ENCODE data around the gene FAM167B. TPM values are rescaled to one million over a fixed set of nuclear protein-coding genes. Genes with fewer than 3 reads are reported as not detected.

The FAM167B gene
- total RNA-seq, 1 experiment from 2014 or later = 1.5 TPM

- Histone ChIP-seq H2BK120ac (ENCODE audit: low read depth, low read length, poor library complexity, severe bottlenecking) (no peak overlapping the region), H3K4me2 (ENCODE audit: insufficient read depth, insufficient read length, low read length) (no peak overlapping the region), H3K23me2 (ENCODE audit: insufficient read length, low read depth, low read length, poor library complexity, severe bottlenecking) (no peaks in the 10 kb centered on the region), H2BK15ac (ENCODE audit: low read depth, low read length) (no peak overlapping the region), H4K8ac (replicated peaks; ENCODE audit: insufficient read length, low read depth, low read length) (no peak overlapping the region), H3K27me3 (ENCODE audit: insufficient read depth, low read length) (no peaks in the 10 kb centered on the region), H3K4me1 (ENCODE audit: insufficient read depth, low read length) (no peaks in the 10 kb centered on the region), H3K18ac (ENCODE audit: insufficient read length, low read depth, low read length) (no peak overlapping the region), H3K56ac (ENCODE audit: insufficient read length, low read depth, low read length) (no peak overlapping the region), H3K79me1 (ENCODE audit: insufficient read depth, low read depth, low read length, poor library complexity, severe bottlenecking) (no peaks in the 10 kb centered on the region), H3K23ac (ENCODE audit: insufficient read length, low read depth, low read length) (no peak overlapping the region), H3K4ac (ENCODE audit: low read depth, low read length) (no peak overlapping the region), H2AFZ (ENCODE audit: low read length) (no peak overlapping the region), H3T11ph (ENCODE audit: low read length) (no peak overlapping the region), H3K27ac (ENCODE audit: insufficient read length, low read depth, low read length) (no peak overlapping the region), H4K91ac (ENCODE audit: insufficient read length, low read depth, low read length) (no peak overlapping the region), H4K20me1 (ENCODE audit: control insufficient read depth, insufficient read depth, insufficient read length) (no peaks in the 10 kb centered on the region), H4K5ac (ENCODE audit: insufficient read length, low read depth, low read length) (no peak overlapping the region), H2BK5ac (ENCODE audit: insufficient read length, low read length) (no peak overlapping the region), H2BK20ac (ENCODE audit: low read depth, low read length, poor library complexity, severe bottlenecking) (no peak overlapping the region), H2AK5ac (ENCODE audit: insufficient read length, low read length) (no peak overlapping the region), H3K14ac (ENCODE audit: insufficient read depth, low read length) (no peak overlapping the region), H3K79me2 (ENCODE audit: insufficient read depth, low read length) (no peaks in the 10 kb centered on the region), H3K9me3 (ENCODE audit: control insufficient read depth, low read depth, low read length) (no peaks in the 10 kb centered on the region), H3K9ac (ENCODE audit: extremely low read depth, insufficient read length, low read length) (no peak overlapping the region), H2BK12ac (ENCODE audit: insufficient read length, low read depth, low read length) (no peak overlapping the region)
- TF ChIP-seq, protein P1, sequence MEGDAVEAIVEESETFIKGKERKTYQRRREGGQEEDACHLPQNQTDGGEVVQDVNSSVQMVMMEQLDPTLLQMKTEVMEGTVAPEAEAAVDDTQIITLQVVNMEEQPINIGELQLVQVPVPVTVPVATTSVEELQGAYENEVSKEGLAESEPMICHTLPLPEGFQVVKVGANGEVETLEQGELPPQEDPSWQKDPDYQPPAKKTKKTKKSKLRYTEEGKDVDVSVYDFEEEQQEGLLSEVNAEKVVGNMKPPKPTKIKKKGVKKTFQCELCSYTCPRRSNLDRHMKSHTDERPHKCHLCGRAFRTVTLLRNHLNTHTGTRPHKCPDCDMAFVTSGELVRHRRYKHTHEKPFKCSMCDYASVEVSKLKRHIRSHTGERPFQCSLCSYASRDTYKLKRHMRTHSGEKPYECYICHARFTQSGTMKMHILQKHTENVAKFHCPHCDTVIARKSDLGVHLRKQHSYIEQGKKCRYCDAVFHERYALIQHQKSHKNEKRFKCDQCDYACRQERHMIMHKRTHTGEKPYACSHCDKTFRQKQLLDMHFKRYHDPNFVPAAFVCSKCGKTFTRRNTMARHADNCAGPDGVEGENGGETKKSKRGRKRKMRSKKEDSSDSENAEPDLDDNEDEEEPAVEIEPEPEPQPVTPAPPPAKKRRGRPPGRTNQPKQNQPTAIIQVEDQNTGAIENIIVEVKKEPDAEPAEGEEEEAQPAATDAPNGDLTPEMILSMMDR (conservative IDR thresholded peaks at IDR 0.05) = no peak
- no CpG with 5 or more reads among the region's 3 CpGs for WGBS (ENCODE audit: extremely low coverage, insufficient read length, low lambda C conversion rate)
- Mint-ChIP-seq H3K27me3 (ENCODE audit: low read depth) (no peaks in the 10 kb centered on the region), H3K27ac (peak overlapping the region in 1 of 3 experiments; percentile 56; a peak in 1 of 7 replicates), H3K9me3 (no peaks in the 10 kb centered on the region), H3K4me1 (peaks cover 2 to 5% of the 10 kb centered on the region in 2 experiments; a peak in 3 of 4 replicates), H3K36me3 (ENCODE audit: insufficient read depth in 1 of 3, low read depth in 3 of 3) (peaks cover 43 to 75% (median 61%) of the 10 kb centered on the region in 3 experiments), H3K4me3 (no peak overlapping the region)
- DNase-seq = no peak
These were observed 18.3 kb upstream of the FAM167B start for GRCh38 chr1:32228771-32229170.

All from H9 (cell line).